ENCODE data around the gene MPPED2.
"Not testable (repeated sequence)": the region's sequence is repeated elsewhere in the genome, so short reads cannot be mapped to it uniquely, and the experiment has no call there.

Gene MPPED2

GRCh38 chr11:30578406-30578805 lies 7.7 kb downstream of the MPPED2 start:
- DNase-seq, result no peak

DNA sequence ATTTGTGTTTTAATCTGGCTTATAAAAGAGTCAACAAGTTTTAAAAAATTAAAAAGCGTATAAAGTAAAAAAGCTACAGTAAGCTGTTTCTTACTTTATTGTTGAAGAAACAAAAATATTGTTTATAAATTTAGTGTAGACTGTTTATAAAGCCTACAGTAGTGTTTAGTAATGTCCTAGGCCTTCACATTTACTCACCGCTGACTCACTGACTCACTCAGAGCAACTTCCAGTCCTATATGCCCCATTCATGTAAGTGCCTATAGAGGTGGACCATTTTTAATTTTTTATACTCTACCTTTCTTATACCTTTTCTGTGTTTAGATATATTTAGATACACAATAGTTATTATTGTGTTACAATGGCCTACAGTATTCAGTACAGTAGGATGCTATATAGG lies 12.2 kb downstream of the MPPED2 start:
- DNase-seq, result no peak

DNA sequence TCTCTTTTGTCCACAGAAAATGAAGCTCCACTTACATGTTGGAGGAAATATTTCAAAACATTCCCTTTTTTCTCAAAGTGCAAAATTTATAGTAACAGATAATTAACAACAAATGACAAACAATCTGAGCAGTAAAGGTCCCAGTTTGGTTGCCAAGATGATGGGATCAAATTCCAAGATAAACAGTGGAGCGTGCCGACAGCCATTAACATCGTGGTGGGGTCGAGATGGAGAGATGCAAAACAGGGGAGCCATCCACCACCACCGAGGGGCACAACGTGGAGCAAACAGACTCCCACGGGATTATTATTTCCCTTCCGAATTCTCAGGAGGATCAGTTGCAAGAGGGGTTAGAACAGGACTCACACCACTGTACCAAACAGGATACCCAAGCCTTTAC lies 17.2 kb downstream of the MPPED2 start:
- no peak for DNase-seq

DNA sequence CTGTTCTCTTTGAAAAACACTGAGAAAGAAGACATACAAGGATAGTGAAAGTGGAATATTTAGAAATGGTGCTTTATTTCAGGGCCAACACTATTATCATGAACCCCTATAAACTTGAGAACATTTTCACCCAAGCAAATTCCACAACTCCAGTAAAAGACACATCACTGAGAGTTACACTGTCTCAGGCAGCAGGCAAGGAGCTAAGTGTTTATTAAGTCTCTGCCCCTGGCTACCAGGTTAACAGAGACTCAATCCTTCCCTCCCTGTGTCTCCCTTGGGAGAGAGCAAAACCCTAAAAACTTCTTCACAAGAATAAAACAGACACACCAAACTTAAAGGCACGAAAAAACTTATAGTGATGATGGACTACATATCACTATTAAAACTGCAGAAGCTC lies 18.5 kb downstream of the MPPED2 start:
- no peak for DNase-seq

DNA sequence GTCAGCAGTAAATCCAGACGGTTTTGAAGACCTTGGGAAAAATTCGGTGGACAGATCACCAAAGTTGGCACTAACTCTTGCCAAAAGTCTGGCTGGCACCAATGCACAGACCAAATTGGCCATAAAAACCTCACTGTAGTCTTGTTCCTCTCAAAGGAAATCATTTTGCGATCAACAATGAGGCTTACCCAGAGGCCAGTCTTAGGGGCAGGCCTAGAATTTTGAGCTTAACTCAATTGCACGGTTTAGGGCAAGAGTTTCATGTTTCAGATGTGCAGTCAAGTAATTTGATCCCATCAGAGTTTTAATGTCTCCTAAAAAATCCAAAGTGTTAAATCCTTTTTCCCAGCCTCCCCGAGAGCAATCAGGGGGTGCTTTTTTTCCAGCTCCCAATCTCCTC lies 19.0 kb downstream of the MPPED2 start:
- no peak for DNase-seq

DNA sequence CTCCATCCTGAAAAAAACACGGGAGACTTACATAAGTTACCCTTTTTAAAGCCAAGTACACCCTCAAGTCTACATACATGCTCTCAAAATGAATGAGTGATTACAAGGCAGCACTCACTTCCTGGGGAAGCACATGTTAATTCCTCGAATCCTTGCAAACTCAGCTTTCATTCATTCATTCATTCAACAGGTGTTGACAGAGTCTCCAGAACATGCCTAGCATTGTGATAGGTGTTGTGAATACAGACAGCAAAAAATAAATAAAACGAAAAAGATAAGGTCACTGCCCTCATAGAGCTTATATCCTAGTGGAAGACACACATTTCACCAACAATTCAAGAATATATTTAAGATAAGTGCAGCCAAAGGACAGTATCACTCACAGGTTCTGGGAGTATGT lies 19.7 kb downstream of the MPPED2 start:
- DNase-seq, result no peak

DNA sequence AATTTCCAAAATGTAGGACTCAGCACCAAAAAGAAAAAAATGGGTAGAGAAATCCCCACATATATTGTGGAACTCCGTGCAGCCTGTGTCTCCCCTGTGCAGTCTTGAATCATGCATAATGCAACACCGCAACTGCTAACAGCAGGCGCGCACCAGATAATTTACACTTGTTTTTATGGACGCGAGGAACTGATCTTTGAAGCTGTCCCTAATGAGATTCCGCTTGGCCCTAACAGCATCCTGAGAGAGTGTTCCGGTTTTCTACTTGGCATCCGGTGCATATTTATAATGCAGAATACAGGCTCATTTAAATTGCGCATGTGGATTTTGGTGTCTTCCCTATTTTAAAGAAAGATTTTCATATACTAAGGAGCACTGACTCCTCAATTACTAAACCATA lies 21.1 kb downstream of the MPPED2 start:
- DNase-seq, result no peak

DNA sequence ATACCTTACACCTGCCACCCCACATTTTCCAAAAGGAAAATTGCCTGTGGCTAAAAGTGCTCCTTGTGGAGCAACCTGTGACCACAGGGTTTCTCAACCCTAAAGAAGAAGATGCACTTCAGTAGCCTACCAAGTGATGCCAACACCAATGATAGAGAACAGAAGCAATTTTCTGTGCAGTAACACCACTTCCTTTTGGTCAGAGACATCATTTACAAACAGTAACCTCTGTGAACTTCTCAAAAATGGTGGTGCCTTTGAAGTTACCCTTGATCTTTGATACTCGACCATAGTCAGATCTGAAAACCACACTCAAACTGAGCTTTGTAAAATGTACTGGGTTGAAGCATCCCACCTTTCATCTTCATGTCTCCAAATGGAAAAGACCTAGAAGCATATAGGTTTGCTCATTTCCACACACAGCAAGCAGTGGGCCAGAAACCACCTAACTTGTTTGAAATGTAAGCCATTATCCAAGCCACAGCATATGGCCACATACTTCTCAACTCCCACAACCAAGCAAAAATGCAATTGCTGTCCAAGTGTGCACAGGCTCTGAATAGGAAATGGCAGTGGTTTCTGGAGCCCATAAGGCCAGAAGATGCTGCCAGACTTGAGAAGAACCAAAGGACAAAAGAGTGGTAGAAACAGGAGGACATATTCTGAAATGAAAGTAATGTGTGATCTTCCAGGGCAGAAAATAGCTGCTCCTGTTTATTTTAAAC lies 24.3 kb downstream of the MPPED2 start:
- no peak for DNase-seq

GRCh38 chr11:30560206-30561106 lies 25.7 kb downstream of the MPPED2 start:
- DNase-seq, result no peak

DNA sequence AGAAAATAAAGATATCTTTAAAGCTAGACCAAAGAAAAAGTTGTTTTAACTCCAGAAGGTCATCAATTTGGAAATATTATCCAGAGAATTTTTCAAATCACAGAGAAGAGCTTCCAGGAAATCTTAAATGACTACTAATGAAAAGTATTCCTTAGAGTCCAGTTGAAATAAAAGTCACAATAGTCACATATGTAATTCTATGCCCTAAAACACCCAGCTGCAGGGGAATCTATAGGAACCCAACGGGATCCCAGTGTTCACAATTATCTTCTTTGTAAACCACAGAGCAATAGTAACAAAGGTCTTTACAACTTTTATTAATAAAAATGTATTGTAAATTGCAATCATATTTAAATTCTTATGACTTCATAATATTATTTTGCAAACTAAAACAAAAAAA lies 27.1 kb downstream of the MPPED2 start:
- no peak for DNase-seq

DNA sequence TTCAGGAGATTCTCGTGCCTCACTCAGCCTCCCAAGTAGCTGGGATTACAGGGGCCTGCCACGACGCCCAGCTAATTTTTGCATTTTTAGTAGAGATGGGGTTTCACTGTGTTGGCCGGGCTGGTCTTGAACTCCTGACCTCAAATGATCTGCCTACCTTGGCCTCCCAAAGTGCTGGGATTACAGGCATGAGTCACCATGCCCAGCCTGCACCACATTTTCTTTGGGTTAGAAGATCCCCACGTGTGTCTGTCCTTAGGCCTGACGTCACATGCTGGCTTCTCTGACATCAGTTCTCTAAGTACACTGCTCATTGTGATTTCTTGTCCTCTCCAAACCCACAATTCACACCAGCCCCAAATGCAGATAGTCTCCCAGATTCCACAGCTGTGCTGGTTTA lies 31.6 kb downstream of the MPPED2 start:
- DNase-seq, result not testable (repeated sequence)

DNA sequence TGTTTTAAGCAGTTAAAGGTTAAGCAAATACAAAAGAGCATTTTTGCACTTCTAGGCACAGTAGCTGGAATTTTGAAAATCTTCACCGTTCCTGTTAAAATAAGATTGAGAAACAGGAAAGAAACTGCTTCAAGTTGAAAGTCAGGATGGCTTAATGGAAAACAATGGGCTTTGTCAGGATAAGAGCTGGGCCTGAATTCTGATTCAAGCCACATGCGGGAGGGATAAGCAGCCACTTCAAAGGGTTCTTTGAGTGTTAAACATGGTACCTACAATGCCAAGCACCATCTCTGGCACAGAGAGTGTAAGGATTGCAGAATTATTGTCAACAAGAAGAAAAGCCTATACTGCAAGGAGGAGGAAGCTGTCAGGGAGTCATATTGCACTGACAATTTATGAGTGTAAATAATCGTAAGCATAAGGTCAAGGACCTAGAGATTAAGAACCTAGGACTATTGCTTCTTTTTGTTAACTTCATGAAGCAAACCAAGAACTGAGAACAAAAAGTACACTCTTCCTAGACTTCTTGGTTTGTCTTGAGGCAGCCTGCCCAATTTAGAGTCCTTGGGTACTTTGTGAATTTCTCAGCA lies 32.5 kb downstream of the MPPED2 start:
- DNase-seq, result no peak

- no peak for DNase-seq
Measured at GRCh38 chr11:30552839-30553238, 33.3 kb downstream of the MPPED2 start.

GRCh38 chr11:30550022-30550542 lies 36.1 kb downstream of the MPPED2 start:
- DNase-seq, result no peak

DNA sequence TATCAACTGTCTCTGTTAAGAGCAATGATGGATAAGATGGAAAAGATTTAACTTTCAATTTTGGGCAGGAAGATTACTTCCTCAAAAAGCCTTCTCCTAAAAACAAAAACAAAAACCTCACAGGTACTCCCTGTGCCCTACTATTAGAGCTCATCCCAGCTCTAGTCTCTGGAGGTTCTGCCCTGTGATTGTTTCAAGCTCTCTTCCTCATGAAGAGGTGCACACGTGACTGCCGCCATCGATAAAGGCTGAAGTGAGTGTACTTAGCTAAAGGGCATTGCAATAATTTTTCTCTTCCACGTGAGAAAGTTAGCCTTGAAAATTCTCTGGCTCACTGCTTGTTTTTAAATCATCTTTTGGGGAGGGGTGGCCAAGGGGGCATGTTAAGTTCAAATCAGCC lies 36.6 kb downstream of the MPPED2 start:
- no peak for DNase-seq

DNA sequence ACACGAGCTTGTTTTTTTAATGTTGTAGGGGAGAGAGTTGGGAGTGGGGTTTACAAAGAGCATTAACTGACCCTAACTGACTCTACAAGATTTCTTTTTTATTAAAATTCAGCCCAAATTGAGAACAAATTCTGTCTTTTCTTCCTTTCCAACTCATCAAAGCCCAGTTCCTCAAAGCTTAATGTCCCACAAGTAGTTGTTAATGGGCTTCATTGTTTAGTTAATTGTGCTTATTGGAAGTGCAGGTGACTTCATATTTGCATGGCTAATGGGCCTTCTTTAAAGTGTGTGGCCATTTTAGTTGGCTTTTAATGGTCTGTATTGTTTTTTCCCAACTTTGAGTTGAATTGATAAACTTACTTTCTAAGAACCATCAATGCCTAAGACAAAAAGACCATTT lies 39.8 kb downstream of the MPPED2 start:
- no peak for DNase-seq

DNA sequence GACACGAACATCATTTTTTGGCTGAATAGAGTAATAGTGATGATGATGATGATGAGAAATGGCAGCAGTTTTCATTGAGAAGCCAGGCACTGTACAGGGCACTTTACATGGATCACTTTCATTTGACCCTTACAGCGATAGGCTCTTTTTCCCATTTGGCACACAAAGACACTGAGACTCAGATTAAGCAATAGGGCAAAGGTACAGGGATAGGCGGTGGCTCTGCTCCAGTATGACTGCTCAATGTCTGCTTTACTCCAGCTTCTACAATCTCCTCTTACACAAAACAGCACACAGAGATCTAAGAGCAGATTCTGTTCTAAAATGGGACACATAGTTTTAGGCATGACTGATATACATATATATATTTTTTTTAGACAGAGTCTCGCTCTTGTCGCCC lies 40.6 kb downstream of the MPPED2 start:
- DNase-seq, result no peak

- no peak for DNase-seq
Measured at GRCh38 chr11:30543066-30543465, 43.1 kb downstream of the MPPED2 start.

GRCh38 chr11:30540781-30541180 lies 45.4 kb downstream of the MPPED2 start:
- DNase-seq, result no peak

- DNase-seq, result no peak
Measured at GRCh38 chr11:30538251-30538650, 47.9 kb downstream of the MPPED2 start.

- DNase-seq, result no peak
Measured at GRCh38 chr11:30535818-30536217, 50.3 kb downstream of the MPPED2 start.

- DNase-seq, result no peak
Measured at GRCh38 chr11:30533445-30533947, 52.7 kb downstream of the MPPED2 start.

- DNase-seq, result no peak
Measured at GRCh38 chr11:30527566-30527965, 58.6 kb downstream of the MPPED2 start.

GRCh38 chr11:30526558-30526957 lies 59.6 kb downstream of the MPPED2 start:
- DNase-seq, result no peak
